ENCODE measurements around the gene CCDC134. TPM values are rescaled to one million over a fixed set of nuclear protein-coding genes. Genes with fewer than 3 reads are reported as not detected.

The CCDC134 gene
- total and polyA plus RNA-seq, 9 of the 15 experiments (the other 6 are each of a cell fraction or from before 2014, with no cell fraction given) = 0.56 to 11.9 (median 5.3) TPM

DNA sequence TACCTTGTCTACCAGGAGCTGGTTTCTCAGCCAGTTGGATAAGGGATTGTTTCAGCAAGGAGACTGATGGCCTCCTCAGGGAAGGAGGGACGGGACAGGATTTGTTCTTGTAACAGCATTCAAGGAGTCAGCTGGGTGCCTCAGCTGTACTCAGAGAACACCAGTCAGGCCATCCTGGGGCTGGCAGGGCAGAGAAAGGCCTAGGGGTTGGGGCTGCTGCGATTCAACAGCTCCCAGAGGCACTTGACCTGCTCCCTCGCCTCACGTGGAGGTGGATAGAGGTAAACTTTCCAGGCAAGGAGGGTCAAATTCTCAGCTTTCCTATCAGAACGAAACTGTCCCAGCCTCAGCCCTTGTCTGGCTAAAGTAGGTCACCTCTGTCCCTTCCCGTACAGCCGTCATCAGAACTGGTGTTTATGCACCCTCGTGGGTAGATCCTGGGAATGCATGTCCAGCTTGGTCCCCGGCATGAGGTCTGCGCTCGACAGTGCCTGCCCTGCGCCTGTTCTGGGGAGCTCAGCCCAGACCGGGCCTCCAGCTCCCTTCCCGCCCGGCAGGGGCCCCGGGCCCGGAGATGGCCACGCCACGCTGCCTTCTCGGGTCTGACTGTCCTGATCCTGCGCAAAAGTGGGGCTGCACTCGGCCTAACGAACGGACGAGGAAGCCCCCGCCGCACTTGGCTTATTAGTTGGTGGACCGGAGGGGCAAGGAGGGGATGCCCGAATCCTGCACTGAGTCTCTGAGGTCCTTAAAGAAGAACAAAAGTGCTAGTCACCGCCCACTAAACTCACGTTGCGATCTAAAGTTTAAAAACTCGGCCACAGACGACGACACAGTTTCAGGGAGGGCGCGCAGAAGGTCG is 762 bp upstream of the CCDC134 start (continued):
- TF ChIP-seq, protein P1, sequence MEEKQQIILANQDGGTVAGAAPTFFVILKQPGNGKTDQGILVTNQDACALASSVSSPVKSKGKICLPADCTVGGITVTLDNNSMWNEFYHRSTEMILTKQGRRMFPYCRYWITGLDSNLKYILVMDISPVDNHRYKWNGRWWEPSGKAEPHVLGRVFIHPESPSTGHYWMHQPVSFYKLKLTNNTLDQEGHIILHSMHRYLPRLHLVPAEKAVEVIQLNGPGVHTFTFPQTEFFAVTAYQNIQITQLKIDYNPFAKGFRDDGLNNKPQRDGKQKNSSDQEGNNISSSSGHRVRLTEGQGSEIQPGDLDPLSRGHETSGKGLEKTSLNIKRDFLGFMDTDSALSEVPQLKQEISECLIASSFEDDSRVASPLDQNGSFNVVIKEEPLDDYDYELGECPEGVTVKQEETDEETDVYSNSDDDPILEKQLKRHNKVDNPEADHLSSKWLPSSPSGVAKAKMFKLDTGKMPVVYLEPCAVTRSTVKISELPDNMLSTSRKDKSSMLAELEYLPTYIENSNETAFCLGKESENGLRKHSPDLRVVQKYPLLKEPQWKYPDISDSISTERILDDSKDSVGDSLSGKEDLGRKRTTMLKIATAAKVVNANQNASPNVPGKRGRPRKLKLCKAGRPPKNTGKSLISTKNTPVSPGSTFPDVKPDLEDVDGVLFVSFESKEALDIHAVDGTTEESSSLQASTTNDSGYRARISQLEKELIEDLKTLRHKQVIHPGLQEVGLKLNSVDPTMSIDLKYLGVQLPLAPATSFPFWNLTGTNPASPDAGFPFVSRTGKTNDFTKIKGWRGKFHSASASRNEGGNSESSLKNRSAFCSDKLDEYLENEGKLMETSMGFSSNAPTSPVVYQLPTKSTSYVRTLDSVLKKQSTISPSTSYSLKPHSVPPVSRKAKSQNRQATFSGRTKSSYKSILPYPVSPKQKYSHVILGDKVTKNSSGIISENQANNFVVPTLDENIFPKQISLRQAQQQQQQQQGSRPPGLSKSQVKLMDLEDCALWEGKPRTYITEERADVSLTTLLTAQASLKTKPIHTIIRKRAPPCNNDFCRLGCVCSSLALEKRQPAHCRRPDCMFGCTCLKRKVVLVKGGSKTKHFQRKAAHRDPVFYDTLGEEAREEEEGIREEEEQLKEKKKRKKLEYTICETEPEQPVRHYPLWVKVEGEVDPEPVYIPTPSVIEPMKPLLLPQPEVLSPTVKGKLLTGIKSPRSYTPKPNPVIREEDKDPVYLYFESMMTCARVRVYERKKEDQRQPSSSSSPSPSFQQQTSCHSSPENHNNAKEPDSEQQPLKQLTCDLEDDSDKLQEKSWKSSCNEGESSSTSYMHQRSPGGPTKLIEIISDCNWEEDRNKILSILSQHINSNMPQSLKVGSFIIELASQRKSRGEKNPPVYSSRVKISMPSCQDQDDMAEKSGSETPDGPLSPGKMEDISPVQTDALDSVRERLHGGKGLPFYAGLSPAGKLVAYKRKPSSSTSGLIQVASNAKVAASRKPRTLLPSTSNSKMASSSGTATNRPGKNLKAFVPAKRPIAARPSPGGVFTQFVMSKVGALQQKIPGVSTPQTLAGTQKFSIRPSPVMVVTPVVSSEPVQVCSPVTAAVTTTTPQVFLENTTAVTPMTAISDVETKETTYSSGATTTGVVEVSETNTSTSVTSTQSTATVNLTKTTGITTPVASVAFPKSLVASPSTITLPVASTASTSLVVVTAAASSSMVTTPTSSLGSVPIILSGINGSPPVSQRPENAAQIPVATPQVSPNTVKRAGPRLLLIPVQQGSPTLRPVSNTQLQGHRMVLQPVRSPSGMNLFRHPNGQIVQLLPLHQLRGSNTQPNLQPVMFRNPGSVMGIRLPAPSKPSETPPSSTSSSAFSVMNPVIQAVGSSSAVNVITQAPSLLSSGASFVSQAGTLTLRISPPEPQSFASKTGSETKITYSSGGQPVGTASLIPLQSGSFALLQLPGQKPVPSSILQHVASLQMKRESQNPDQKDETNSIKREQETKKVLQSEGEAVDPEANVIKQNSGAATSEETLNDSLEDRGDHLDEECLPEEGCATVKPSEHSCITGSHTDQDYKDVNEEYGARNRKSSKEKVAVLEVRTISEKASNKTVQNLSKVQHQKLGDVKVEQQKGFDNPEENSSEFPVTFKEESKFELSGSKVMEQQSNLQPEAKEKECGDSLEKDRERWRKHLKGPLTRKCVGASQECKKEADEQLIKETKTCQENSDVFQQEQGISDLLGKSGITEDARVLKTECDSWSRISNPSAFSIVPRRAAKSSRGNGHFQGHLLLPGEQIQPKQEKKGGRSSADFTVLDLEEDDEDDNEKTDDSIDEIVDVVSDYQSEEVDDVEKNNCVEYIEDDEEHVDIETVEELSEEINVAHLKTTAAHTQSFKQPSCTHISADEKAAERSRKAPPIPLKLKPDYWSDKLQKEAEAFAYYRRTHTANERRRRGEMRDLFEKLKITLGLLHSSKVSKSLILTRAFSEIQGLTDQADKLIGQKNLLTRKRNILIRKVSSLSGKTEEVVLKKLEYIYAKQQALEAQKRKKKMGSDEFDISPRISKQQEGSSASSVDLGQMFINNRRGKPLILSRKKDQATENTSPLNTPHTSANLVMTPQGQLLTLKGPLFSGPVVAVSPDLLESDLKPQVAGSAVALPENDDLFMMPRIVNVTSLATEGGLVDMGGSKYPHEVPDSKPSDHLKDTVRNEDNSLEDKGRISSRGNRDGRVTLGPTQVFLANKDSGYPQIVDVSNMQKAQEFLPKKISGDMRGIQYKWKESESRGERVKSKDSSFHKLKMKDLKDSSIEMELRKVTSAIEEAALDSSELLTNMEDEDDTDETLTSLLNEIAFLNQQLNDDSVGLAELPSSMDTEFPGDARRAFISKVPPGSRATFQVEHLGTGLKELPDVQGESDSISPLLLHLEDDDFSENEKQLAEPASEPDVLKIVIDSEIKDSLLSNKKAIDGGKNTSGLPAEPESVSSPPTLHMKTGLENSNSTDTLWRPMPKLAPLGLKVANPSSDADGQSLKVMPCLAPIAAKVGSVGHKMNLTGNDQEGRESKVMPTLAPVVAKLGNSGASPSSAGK (IDR thresholded peaks at IDR 0.05) = peak; percentile 96
- TF ChIP-seq, protein P2, sequence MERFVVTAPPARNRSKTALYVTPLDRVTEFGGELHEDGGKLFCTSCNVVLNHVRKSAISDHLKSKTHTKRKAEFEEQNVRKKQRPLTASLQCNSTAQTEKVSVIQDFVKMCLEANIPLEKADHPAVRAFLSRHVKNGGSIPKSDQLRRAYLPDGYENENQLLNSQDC (CRISPR knock-in tag; IDR thresholded peaks at IDR 0.05) = no peak
- TF ChIP-seq, protein P3, sequence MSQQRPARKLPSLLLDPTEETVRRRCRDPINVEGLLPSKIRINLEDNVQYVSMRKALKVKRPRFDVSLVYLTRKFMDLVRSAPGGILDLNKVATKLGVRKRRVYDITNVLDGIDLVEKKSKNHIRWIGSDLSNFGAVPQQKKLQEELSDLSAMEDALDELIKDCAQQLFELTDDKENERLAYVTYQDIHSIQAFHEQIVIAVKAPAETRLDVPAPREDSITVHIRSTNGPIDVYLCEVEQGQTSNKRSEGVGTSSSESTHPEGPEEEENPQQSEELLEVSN (IDR thresholded peaks at IDR 0.05; ENCODE audit: borderline replicate concordance in 1 of 2, extremely low read depth in 1 of 2, insufficient read depth in 1 of 2, insufficient read length in 1 of 2, low read depth in 1 of 2, low read length in 1 of 2, poor library complexity in 1 of 2, severe bottlenecking in 1 of 2) = peak; percentile 72 to 92

Data from K562 (cell line).